ENCODE data around the gene LRRC8C.

The LRRC8C gene

DNA sequence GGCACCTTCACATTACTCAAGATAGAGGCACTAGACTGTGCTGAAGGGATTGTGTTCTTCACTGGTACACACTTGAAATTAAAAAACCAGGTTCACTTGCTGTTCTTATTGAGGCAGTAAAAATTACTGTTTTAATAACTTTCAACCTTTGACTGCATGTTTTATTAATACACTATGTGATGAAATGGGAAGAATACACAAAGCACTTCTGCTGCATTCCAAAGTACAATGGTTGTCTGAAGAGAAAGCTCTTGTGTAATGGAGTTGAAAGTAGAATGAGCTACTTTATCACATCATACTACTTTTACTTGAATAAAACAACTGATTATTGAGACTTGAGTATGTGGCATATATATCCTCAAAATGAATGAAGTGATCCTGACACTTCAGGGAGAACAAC lies 49.7 kb downstream of the LRRC8C start:
- Histone ChIP-seq H3K36me3 (ENCODE audit: control insufficient read depth, low read depth, low read length) (no peaks in the 10 kb centered on the region), H3K9me3 (ENCODE audit: control insufficient read depth, low read depth, low read length) (no peaks in the 10 kb centered on the region), H3K27ac (ENCODE audit: low read length) (no peak overlapping the region), H3K4me3 (ENCODE audit: low read length) (no peak overlapping the region), H3K9ac (ENCODE audit: low read length) (no peak overlapping the region), H3K4me1 (ENCODE audit: control insufficient read depth, low read depth, low read length) (no peaks in the 10 kb centered on the region), H3K27me3 (ENCODE audit: control insufficient read depth, insufficient read depth, low read length) (no peaks in the 10 kb centered on the region)

- Histone ChIP-seq H3K9me3 (ENCODE audit: control insufficient read depth, low read depth, low read length) (no peaks in the 10 kb centered on the region), H3K9ac (ENCODE audit: low read length) (no peak overlapping the region), H3K27me3 (ENCODE audit: control insufficient read depth, insufficient read depth, low read length) (no peaks in the 10 kb centered on the region), H3K27ac (ENCODE audit: low read length) (no peak overlapping the region), H3K4me1 (ENCODE audit: control insufficient read depth, low read depth, low read length) (no peaks in the 10 kb centered on the region), H3K4me3 (ENCODE audit: low read length) (no peak overlapping the region), H3K36me3 (ENCODE audit: control insufficient read depth, low read depth, low read length) (no peaks in the 10 kb centered on the region)
These were observed 52.5 kb downstream of the LRRC8C start for GRCh38 chr1:89685461-89685860.

- H3K36me3 ChIP-seq (ENCODE audit: control insufficient read depth, low read depth, low read length): no peaks in the 10 kb centered on the region
- H3K9me3 ChIP-seq (ENCODE audit: control insufficient read depth, low read depth, low read length): no peaks in the 10 kb centered on the region
- H3K9ac ChIP-seq (ENCODE audit: low read length): no peak overlapping the region
- H3K4me3 ChIP-seq (ENCODE audit: low read length): no peak overlapping the region
- H3K27ac ChIP-seq (ENCODE audit: low read length): no peak overlapping the region
- no peaks in the 10 kb centered on the region for H3K4me1 ChIP-seq (ENCODE audit: control insufficient read depth, low read depth, low read length)
- H3K27me3 ChIP-seq (ENCODE audit: control insufficient read depth, insufficient read depth, low read length): no peaks in the 10 kb centered on the region
These were observed 53.6 kb downstream of the LRRC8C start for GRCh38 chr1:89686520-89686919.

DNA sequence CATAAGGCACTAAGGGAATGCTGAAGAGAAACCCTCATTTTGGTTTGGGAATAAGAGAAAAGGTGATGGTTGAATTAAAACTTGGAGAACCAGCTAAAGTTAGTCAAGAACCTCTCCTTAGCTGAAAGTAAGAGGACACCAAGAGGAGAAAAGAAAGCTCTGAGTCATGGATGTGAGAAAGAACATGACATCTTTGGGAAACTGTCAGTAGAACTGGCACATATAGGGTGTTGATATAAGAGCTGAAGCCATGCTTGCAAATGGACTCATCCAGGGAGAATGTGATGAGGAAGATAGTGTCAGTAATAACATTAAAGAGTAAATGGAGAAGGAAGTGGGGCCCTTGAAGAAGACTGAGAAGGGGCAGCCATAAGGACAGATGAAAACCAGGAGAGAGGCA lies 54.3 kb downstream of the LRRC8C start:
- H3K27ac ChIP-seq (ENCODE audit: low read length): no peak overlapping the region
- H3K36me3 ChIP-seq (ENCODE audit: control insufficient read depth, low read depth, low read length): no peaks in the 10 kb centered on the region
- no peak overlapping the region for H3K9ac ChIP-seq (ENCODE audit: low read length)
- H3K4me3 ChIP-seq (ENCODE audit: low read length): no peak overlapping the region
- no peaks in the 10 kb centered on the region for H3K4me1 ChIP-seq (ENCODE audit: control insufficient read depth, low read depth, low read length)
- no peaks in the 10 kb centered on the region for H3K9me3 ChIP-seq (ENCODE audit: control insufficient read depth, low read depth, low read length)
- H3K27me3 ChIP-seq (ENCODE audit: control insufficient read depth, insufficient read depth, low read length): no peaks in the 10 kb centered on the region

- Histone ChIP-seq H3K36me3 (ENCODE audit: control insufficient read depth, low read depth, low read length) (no peaks in the 10 kb centered on the region), H3K9ac (ENCODE audit: low read length) (no peak overlapping the region), H3K4me1 (ENCODE audit: control insufficient read depth, low read depth, low read length) (peaks cover 8% of the 10 kb centered on the region), H3K27ac (ENCODE audit: low read length) (no peak overlapping the region), H3K4me3 (ENCODE audit: low read length) (no peak overlapping the region), H3K27me3 (ENCODE audit: control insufficient read depth, insufficient read depth, low read length) (no peaks in the 10 kb centered on the region), H3K9me3 (ENCODE audit: control insufficient read depth, low read depth, low read length) (no peaks in the 10 kb centered on the region)
These were observed 55.7 kb downstream of the LRRC8C start for GRCh38 chr1:89688607-89689006.

DNA sequence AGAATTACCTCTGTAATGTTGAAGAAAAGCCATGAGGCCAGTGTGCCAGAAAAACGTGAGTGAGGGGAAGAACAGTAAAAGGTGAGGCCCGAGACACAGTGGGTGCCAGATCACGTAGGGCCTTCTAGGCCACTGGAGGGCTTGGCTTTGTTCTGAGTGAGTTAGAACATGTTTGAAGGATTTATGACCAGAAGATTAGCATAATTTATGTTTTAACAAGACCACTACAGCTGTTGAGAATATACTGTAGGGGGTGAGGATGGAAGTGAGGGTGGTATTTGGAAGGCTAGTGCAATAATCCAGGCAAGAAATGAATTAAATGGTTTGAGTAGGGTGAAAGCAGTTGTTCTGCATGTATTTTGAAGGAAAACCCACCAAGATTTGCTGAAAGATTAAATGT lies 56.3 kb downstream of the LRRC8C start:
- no peaks in the 10 kb centered on the region for H3K27me3 ChIP-seq (ENCODE audit: control insufficient read depth, insufficient read depth, low read length)
- H3K4me1 ChIP-seq (ENCODE audit: control insufficient read depth, low read depth, low read length): peaks cover 8% of the 10 kb centered on the region
- H3K9ac ChIP-seq (ENCODE audit: low read length): no peak overlapping the region
- no peak overlapping the region for H3K4me3 ChIP-seq (ENCODE audit: low read length)
- H3K9me3 ChIP-seq (ENCODE audit: control insufficient read depth, low read depth, low read length): no peaks in the 10 kb centered on the region
- H3K27ac ChIP-seq (ENCODE audit: low read length): no peak overlapping the region
- no peaks in the 10 kb centered on the region for H3K36me3 ChIP-seq (ENCODE audit: control insufficient read depth, low read depth, low read length)

GRCh38 chr1:89690595-89690994 lies 57.7 kb downstream of the LRRC8C start:
- Histone ChIP-seq H3K4me1 (ENCODE audit: control insufficient read depth, low read depth, low read length) (peaks cover 8% of the 10 kb centered on the region), H3K9ac (ENCODE audit: low read length) (no peak overlapping the region), H3K27me3 (ENCODE audit: control insufficient read depth, insufficient read depth, low read length) (no peaks in the 10 kb centered on the region), H3K27ac (ENCODE audit: low read length) (no peak overlapping the region), H3K4me3 (ENCODE audit: low read length) (no peak overlapping the region), H3K36me3 (ENCODE audit: control insufficient read depth, low read depth, low read length) (no peaks in the 10 kb centered on the region), H3K9me3 (ENCODE audit: control insufficient read depth, low read depth, low read length) (no peaks in the 10 kb centered on the region)

- H3K9me3 ChIP-seq (ENCODE audit: control insufficient read depth, low read depth, low read length): no peaks in the 10 kb centered on the region
- H3K4me3 ChIP-seq (ENCODE audit: low read length): no peak overlapping the region
- H3K36me3 ChIP-seq (ENCODE audit: control insufficient read depth, low read depth, low read length): no peaks in the 10 kb centered on the region
- no peak overlapping the region for H3K9ac ChIP-seq (ENCODE audit: low read length)
- H3K27ac ChIP-seq (ENCODE audit: low read length): no peak overlapping the region
- no peaks in the 10 kb centered on the region for H3K27me3 ChIP-seq (ENCODE audit: control insufficient read depth, insufficient read depth, low read length)
- peaks cover 8% of the 10 kb centered on the region for H3K4me1 ChIP-seq (ENCODE audit: control insufficient read depth, low read depth, low read length)
These were observed 59.9 kb downstream of the LRRC8C start for GRCh38 chr1:89692601-89693521.

DNA sequence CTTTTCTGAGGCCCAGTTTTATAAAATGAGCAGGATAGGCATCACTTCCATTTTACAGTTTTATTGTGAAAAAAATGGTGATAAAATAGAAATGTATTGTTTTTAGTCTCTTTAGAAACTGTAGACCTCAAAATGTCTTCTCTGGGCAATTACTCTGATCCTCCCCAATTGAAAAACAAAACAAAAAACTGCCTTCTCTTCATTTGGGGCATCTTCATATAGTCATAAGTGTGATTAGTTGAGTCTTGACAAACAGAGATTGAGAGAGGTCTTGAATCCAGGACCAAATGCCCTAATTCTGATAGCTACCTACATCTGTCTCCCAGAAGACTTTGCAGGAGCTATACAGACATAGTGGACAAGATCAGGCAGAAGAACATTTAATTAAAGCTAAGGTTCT lies 62.9 kb downstream of the LRRC8C start:
- Histone ChIP-seq H3K4me3 (ENCODE audit: low read length) (no peak overlapping the region), H3K27me3 (ENCODE audit: control insufficient read depth, insufficient read depth, low read length) (no peaks in the 10 kb centered on the region), H3K27ac (ENCODE audit: low read length) (no peak overlapping the region), H3K36me3 (ENCODE audit: control insufficient read depth, low read depth, low read length) (no peaks in the 10 kb centered on the region), H3K9ac (ENCODE audit: low read length) (no peak overlapping the region), H3K9me3 (ENCODE audit: control insufficient read depth, low read depth, low read length) (no peaks in the 10 kb centered on the region), H3K4me1 (ENCODE audit: control insufficient read depth, low read depth, low read length) (peaks cover 8% of the 10 kb centered on the region)

- Histone ChIP-seq H3K27ac (ENCODE audit: low read length) (no peak overlapping the region), H3K9me3 (ENCODE audit: control insufficient read depth, low read depth, low read length) (no peaks in the 10 kb centered on the region), H3K36me3 (ENCODE audit: control insufficient read depth, low read depth, low read length) (no peaks in the 10 kb centered on the region), H3K27me3 (ENCODE audit: control insufficient read depth, insufficient read depth, low read length) (no peaks in the 10 kb centered on the region), H3K4me1 (ENCODE audit: control insufficient read depth, low read depth, low read length) (peaks cover 8% of the 10 kb centered on the region), H3K9ac (ENCODE audit: low read length) (no peak overlapping the region), H3K4me3 (ENCODE audit: low read length) (no peak overlapping the region)
These were observed 64.5 kb downstream of the LRRC8C start for GRCh38 chr1:89697383-89697782.

- no peaks in the 10 kb centered on the region for H3K9me3 ChIP-seq (ENCODE audit: control insufficient read depth, low read depth, low read length)
- H3K36me3 ChIP-seq (ENCODE audit: control insufficient read depth, low read depth, low read length): no peaks in the 10 kb centered on the region
- no peak overlapping the region for H3K27ac ChIP-seq (ENCODE audit: low read length)
- H3K4me1 ChIP-seq (ENCODE audit: control insufficient read depth, low read depth, low read length): peaks cover 3% of the 10 kb centered on the region
- no peaks in the 10 kb centered on the region for H3K27me3 ChIP-seq (ENCODE audit: control insufficient read depth, insufficient read depth, low read length)
- no peak overlapping the region for H3K4me3 ChIP-seq (ENCODE audit: low read length)
- H3K9ac ChIP-seq (ENCODE audit: low read length): no peak overlapping the region
These were observed 65.2 kb downstream of the LRRC8C start for GRCh38 chr1:89698020-89698560.

DNA sequence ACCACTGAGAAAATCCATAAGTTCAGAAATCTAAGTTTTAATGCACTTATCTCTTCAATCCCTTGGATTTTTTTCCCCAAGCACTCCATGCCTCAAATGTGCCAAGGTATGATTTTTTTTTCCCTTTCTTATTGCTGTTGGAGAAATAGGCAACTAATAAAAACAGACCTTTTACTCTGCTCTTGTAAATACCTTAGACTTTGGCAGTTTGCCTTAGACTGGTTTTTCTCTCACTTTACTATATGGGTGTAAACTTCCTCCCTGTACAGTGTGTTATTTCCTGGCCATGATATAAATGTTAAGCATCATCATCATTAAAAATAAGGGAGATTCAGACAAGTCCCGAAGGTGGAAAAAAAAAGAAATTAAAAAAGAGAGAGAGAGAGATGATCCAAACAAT lies 65.7 kb downstream of the LRRC8C start:
- Histone ChIP-seq H3K27me3 (ENCODE audit: control insufficient read depth, insufficient read depth, low read length) (no peaks in the 10 kb centered on the region), H3K9me3 (ENCODE audit: control insufficient read depth, low read depth, low read length) (no peaks in the 10 kb centered on the region), H3K4me1 (ENCODE audit: control insufficient read depth, low read depth, low read length) (no peaks in the 10 kb centered on the region), H3K36me3 (ENCODE audit: control insufficient read depth, low read depth, low read length) (no peaks in the 10 kb centered on the region), H3K4me3 (ENCODE audit: low read length) (no peak overlapping the region), H3K27ac (ENCODE audit: low read length) (no peak overlapping the region), H3K9ac (ENCODE audit: low read length) (no peak overlapping the region)
